GM23248 (cell line): ENCODE results near the gene CHST11. TPM values are rescaled to one million over a fixed set of nuclear protein-coding genes. Genes with fewer than 3 reads are reported as not detected.

Experiments
- DNase-seq: peaks from one replicate; pipeline ENCODE4 v3.0.0-alpha.2; 2015
- H2AFZ ChIP-seq: fragments of 200-600 bp; sonication (generic); 2 replicates; pipeline ENCODE4 v1.6.1; 2016; ENCODE audit warnings: antibody characterized with exemption
- H3F3A ChIP-seq: fragments of 200-600 bp; sonication (generic); 2 replicates; pipeline ENCODE4 v1.6.1; 2016; ENCODE audit warnings: mild to moderate bottlenecking, antibody characterized with exemption, mixed run types; ENCODE audit not compliant: insufficient read depth
- H3K27ac ChIP-seq: fragments of 200-600 bp; sonication (generic); 2 replicates; pipeline ENCODE4 v1.5.1; 2016; ENCODE audit warnings: mild to moderate bottlenecking
- H3K27me3 ChIP-seq: fragments of 200-600 bp; sonication (generic); replicated peaks from 2 replicates; pipeline ENCODE4 v1.6.1; 2016; ENCODE audit warnings: mild to moderate bottlenecking; ENCODE audit not compliant: insufficient read depth
- H3K36me3 ChIP-seq: fragments of 200-600 bp; sonication (generic); 2 replicates; pipeline ENCODE4 v1.6.1; 2016; ENCODE audit warnings: low read depth, mild to moderate bottlenecking
- H3K4me1 ChIP-seq: fragments of 200-600 bp; sonication (generic); 2 replicates; pipeline ENCODE4 v1.6.1; 2016; ENCODE audit warnings: mild to moderate bottlenecking; ENCODE audit not compliant: insufficient read depth
- H3K4me2 ChIP-seq: fragments of 200-600 bp; sonication (generic); one replicate; pipeline ENCODE4 v1.6.1; 2016; ENCODE audit warnings: mild to moderate bottlenecking; ENCODE audit not compliant: unreplicated experiment
- H3K4me3 ChIP-seq: fragments of 200-600 bp; sonication (generic); 2 replicates; pipeline ENCODE4 v1.5.1; 2016; ENCODE audit warnings: mild to moderate bottlenecking
- H3K79me2 ChIP-seq: fragments of 200-600 bp; sonication (generic); 2 replicates; pipeline ENCODE4 v1.6.1; 2016; ENCODE audit warnings: mild to moderate bottlenecking; ENCODE audit not compliant: insufficient read depth
- H3K9ac ChIP-seq: fragments of 200-600 bp; sonication (generic); 2 replicates; pipeline ENCODE4 v1.6.1; 2016; ENCODE audit warnings: mild to moderate bottlenecking
- H3K9me2 ChIP-seq: fragments of 200-600 bp; sonication (generic); 2 replicates; pipeline ENCODE4 v1.6.1; 2016; ENCODE audit warnings: mixed run types, mild to moderate bottlenecking, moderate library complexity; ENCODE audit not compliant: insufficient read depth
- H3K9me3 ChIP-seq: fragments of 200-600 bp; sonication (generic); one replicate; pipeline ENCODE4 v1.6.1; 2017; ENCODE audit warnings: low read depth
- H4K20me1 ChIP-seq: fragments of 200-600 bp; sonication (generic); 2 replicates; pipeline ENCODE4 v1.6.0; 2016; ENCODE audit not compliant: insufficient read depth
- EZH2 ChIP-seq: fragments of 200-600 bp; sonication (generic); IDR thresholded peaks from 2 replicates; pipeline ENCODE4 v1.6.1; 2018; ENCODE audit warnings: antibody characterized with exemption, mild to moderate bottlenecking; ENCODE audit not compliant: insufficient read depth, poor library complexity, severe bottlenecking
- EZH2phosphoT487 ChIP-seq: fragments of 200-600 bp; sonication (generic); IDR thresholded peaks from 2 replicates; pipeline ENCODE4 v1.6.1; 2018; ENCODE audit warnings: antibody characterized with exemption, moderate library complexity, mild to moderate bottlenecking, low read depth; ENCODE audit not compliant: insufficient read depth
- WGBS, 2 experiments: methylation state at CpG; one replicate each; pipeline ENCODE4 v1.1.6; 2015 to 2017; ENCODE audit warnings: low lambda C conversion rate in 2 of 2, low coverage in 1 of 2; ENCODE audit errors: missing lambda C conversion rate in 2 of 2; 5-methylcytosine and 5-hydroxymethylcytosine counted together
- in situ Hi-C: fragments of 300-500 bp; cut with MboI; formaldehyde crosslinking; loops from 2 replicates; pipeline ENCODE4 v1.15.0; 2020
- polyA plus RNA-seq: library from polyadenylated mRNA; unstranded; fragments of >200 nt; fragmentation: Nextera tagmentation; extraction: Ambion mirVana; gene quantifications from 2 replicates; pipeline ENCODE4 v1.2.1, GENCODE V29; 2016
- total RNA-seq: library from RNA; depleted of rRNA; stranded (reverse); fragments of >200 nt; shearing (Covaris generic); gene quantifications from 2 replicates; pipeline ENCODE4 v1.2.3, GENCODE V29; 2014

The CHST11 gene
- total and polyA plus RNA-seq, 2 experiments from 2014 or later = 3.7 to 5.4 TPM

- Histone ChIP-seq H2AFZ (no peak overlapping the region), H3K79me2 (no peaks in the 10 kb centered on the region), H3K4me3 (no peak overlapping the region), H3K27me3 (no peaks in the 10 kb centered on the region), H3K27ac (no peak overlapping the region), H3K36me3 (no peaks in the 10 kb centered on the region), H3K9me3 (no peaks in the 10 kb centered on the region), H3K9ac (no peak overlapping the region), H3K4me2 (no peak overlapping the region), H3F3A (no peaks in the 10 kb centered on the region), H3K9me2 (no peaks in the 10 kb centered on the region), H3K4me1 (peaks cover under 1% of the 10 kb centered on the region), H4K20me1 (no peaks in the 10 kb centered on the region)
- in situ Hi-C loops = no loop called here
- no peak for TF ChIP-seq EZH2phosphoT487
- TF ChIP-seq EZH2 = no peak
- 69 to 70% methylated on average over 4 of the region's 4 CpGs for WGBS, 2 experiments
- no peak for DNase-seq
These were observed 274.0 kb downstream of the CHST11 start for GRCh38 chr12:104730763-104731162.

GRCh38 chr12:104733717-104734175, 277.0 kb downstream of the CHST11 start:
- TF ChIP-seq EZH2 (no peak), EZH2phosphoT487 (no peak)
- no peak overlapping the region for H2AFZ ChIP-seq
- H3K36me3 ChIP-seq = no peaks in the 10 kb centered on the region
- no peaks in the 10 kb centered on the region for H3K79me2 ChIP-seq
- WGBS, 2 experiments = 92 to 95% methylated on average over 6 of the region's 6 CpGs
- no peak for DNase-seq
- no peaks in the 10 kb centered on the region for H4K20me1 ChIP-seq
- H3K27me3 ChIP-seq = no peaks in the 10 kb centered on the region
- H3K4me2 ChIP-seq = no peak overlapping the region
- H3K27ac ChIP-seq = no peak overlapping the region
- peaks cover 4% of the 10 kb centered on the region for H3F3A ChIP-seq
- H3K9me3 ChIP-seq = no peaks in the 10 kb centered on the region
- H3K9me2 ChIP-seq = no peaks in the 10 kb centered on the region
- in situ Hi-C loops = no loop called here
- no peak overlapping the region for H3K4me3 ChIP-seq
- no peak overlapping the region for H3K9ac ChIP-seq
- peaks cover 12% of the 10 kb centered on the region for H3K4me1 ChIP-seq

GRCh38 chr12:104734541-104735095, 277.9 kb downstream of the CHST11 start:
- no peak overlapping the region for H3K9ac ChIP-seq
- H2AFZ ChIP-seq = no peak overlapping the region
- peaks cover 12% of the 10 kb centered on the region for H3K4me1 ChIP-seq
- H3K27ac ChIP-seq = no peak overlapping the region
- H3K36me3 ChIP-seq = no peaks in the 10 kb centered on the region
- in situ Hi-C loops = no loop called here
- H3K4me3 ChIP-seq = no peak overlapping the region
- H3K9me2 ChIP-seq = no peaks in the 10 kb centered on the region
- H3K27me3 ChIP-seq = no peaks in the 10 kb centered on the region
- no peaks in the 10 kb centered on the region for H3K79me2 ChIP-seq
- H3F3A ChIP-seq = peaks cover 4% of the 10 kb centered on the region
- TF ChIP-seq EZH2 = no peak
- TF ChIP-seq EZH2phosphoT487 = no peak
- no peaks in the 10 kb centered on the region for H3K9me3 ChIP-seq
- H4K20me1 ChIP-seq = no peaks in the 10 kb centered on the region
- no peak for DNase-seq
- WGBS, 2 experiments = 62 to 70% methylated on average over 6 of the region's 6 CpGs
- H3K4me2 ChIP-seq = no peak overlapping the region

- Histone ChIP-seq H3K4me1 (peaks cover 12% of the 10 kb centered on the region), H3F3A (peaks cover 4% of the 10 kb centered on the region), H2AFZ (peak overlapping the region; percentile 63), H3K27me3 (no peaks in the 10 kb centered on the region), H3K9me3 (no peaks in the 10 kb centered on the region), H3K79me2 (no peaks in the 10 kb centered on the region), H3K27ac (peak overlapping the region; percentile 23; the same call in 1 of the 2 replicates), H3K4me2 (peak overlapping the region; percentile 54), H3K9me2 (no peaks in the 10 kb centered on the region), H3K9ac (no peak overlapping the region), H3K36me3 (no peaks in the 10 kb centered on the region), H3K4me3 (no peak overlapping the region), H4K20me1 (no peaks in the 10 kb centered on the region)
- 76 to 87% methylated on average over 5 of the region's 5 CpGs for WGBS, 2 experiments
- in situ Hi-C loops = no loop called here
- TF ChIP-seq EZH2 (no peak), EZH2phosphoT487 (no peak)
- DNase-seq = no peak
These were observed 279.1 kb downstream of the CHST11 start for GRCh38 chr12:104735801-104736200.
